ENCODE data around the gene SP3.

- TF ChIP-seq CTCF (IDR thresholded peaks at IDR 0.05) (no peak), POLR2AphosphoS5 (IDR thresholded peaks at IDR 0.05) (no peak), POLR2A (IDR thresholded peaks at IDR 0.05) (no peak)
Measured at GRCh38 chr2:173934895-173935294, 30.3 kb downstream of the SP3 start.
